NAMALWA (cell line): ENCODE results near the gene TRAPPC5.

ENCODE experiments used
- DNase-seq: peaks from one replicate; pipeline ENCODE4 v3.0.0-alpha.2; 2015; ENCODE audit warnings: low spot score

TRAPPC5 gene

GRCh38 chr19:7701049-7701653, 20.5 kb downstream of the TRAPPC5 start:
- DNase-seq: no peak

GRCh38 chr19:7701654-7702457, 21.2 kb downstream of the TRAPPC5 start, which contains the start of gene FCER2:
Gene FCER2 (minus strand): TSS chr19:7702131. CDS start chr19:7699760, 2,371 bp downstream.
- peak; percentile 84 for DNase-seq

- no peak for DNase-seq
Measured at GRCh38 chr19:7703332-7703731, 22.7 kb downstream of the TRAPPC5 start.

GRCh38 chr19:7704280-7705060, 23.8 kb downstream of the TRAPPC5 start:
- DNase-seq: no peak

- peak; percentile 57 for DNase-seq
Measured at GRCh38 chr19:7705387-7706187, 25.0 kb downstream of the TRAPPC5 start.

GRCh38 chr19:7706188-7706954, 25.7 kb downstream of the TRAPPC5 start:
- no peak for DNase-seq

- DNase-seq: no peak
Measured at GRCh38 chr19:7706955-7707456, 26.4 kb downstream of the TRAPPC5 start.

GRCh38 chr19:7709932-7710460, 29.4 kb downstream of the TRAPPC5 start:
- DNase-seq: no peak

- DNase-seq: no peak
Measured at GRCh38 chr19:7710616-7711015, 30.0 kb downstream of the TRAPPC5 start.

- no peak for DNase-seq
Measured at GRCh38 chr19:7715671-7716070, 35.0 kb downstream of the TRAPPC5 start.

- no peak for DNase-seq
Measured at GRCh38 chr19:7716762-7717161, 36.1 kb downstream of the TRAPPC5 start.

GRCh38 chr19:7718668-7719067, 38.0 kb downstream of the TRAPPC5 start:
- no peak for DNase-seq

GRCh38 chr19:7720351-7720750, 39.7 kb downstream of the TRAPPC5 start:
- DNase-seq: no peak

GRCh38 chr19:7722231-7722651, 41.6 kb downstream of the TRAPPC5 start:
- no peak for DNase-seq

GRCh38 chr19:7725791-7726190, 45.2 kb downstream of the TRAPPC5 start:
- DNase-seq: no peak

- DNase-seq: no peak
Measured at GRCh38 chr19:7729211-7729610, 48.6 kb downstream of the TRAPPC5 start.

- no peak for DNase-seq
Measured at GRCh38 chr19:7729831-7730285, 49.2 kb downstream of the TRAPPC5 start.

- DNase-seq: no peak
Measured at GRCh38 chr19:7730286-7731217, 49.9 kb downstream of the TRAPPC5 start.

GRCh38 chr19:7731218-7731595, 50.6 kb downstream of the TRAPPC5 start:
- DNase-seq: no peak
